ENCODE measurements around the gene EEF2. TPM values are rescaled to one million over a fixed set of nuclear protein-coding genes. Genes with fewer than 3 reads are reported as not detected.

EEF2 gene
- total and polyA plus RNA-seq, 12 donors, result 752 to 3,482 (median 2,119) TPM

- Histone ChIP-seq H3K4me1 (replicated peaks in 1 of 2) (peaks cover 8 to 10% of the 10 kb centered on the region in 2 donors), H3K27ac (peak overlapping the region in 2 of 5 donors; percentile 84 to 86), H3K4me3 (no peak overlapping the region), H3K27me3 (no peaks in the 10 kb centered on the region), H3K9me3 (replicated peaks in 1 of 3) (no peaks in the 10 kb centered on the region), H3K36me3 (replicated peaks in 1 of 2) (peaks cover 0 to 48% of the 10 kb centered on the region in 2 donors)
- 84 to 88% (median 87%) methylated on average over 25 to 63 of the region's 63 CpGs for WGBS, 4 donors
- intact Hi-C loops (cut with DNase I), result no loop called here
- no peak for DNase-seq
- TF ChIP-seq CTCF (IDR thresholded peaks at IDR 0.05) (no peak), POLR2A (IDR thresholded peaks at IDR 0.05) (no peak)
Observed at GRCh38 chr19:4033028-4033956, 48.0 kb upstream of the EEF2 start.

- intact Hi-C loops (cut with DNase I), result no loop called here
- Histone ChIP-seq H3K36me3 (replicated peaks in 1 of 2) (peaks cover 0 to 42% of the 10 kb centered on the region in 2 donors), H3K4me3 (no peak overlapping the region), H3K4me1 (replicated peaks in 1 of 2) (peaks cover 8 to 10% of the 10 kb centered on the region in 2 donors), H3K27me3 (no peaks in the 10 kb centered on the region), H3K9me3 (replicated peaks in 1 of 3) (no peaks in the 10 kb centered on the region), H3K27ac (peak overlapping the region in 3 of 5 donors; percentile 16 to 86 (median 84))
- TF ChIP-seq POLR2A (IDR thresholded peaks at IDR 0.05) (no peak), CTCF (IDR thresholded peaks at IDR 0.05) (no peak)
- 32 to 49% (median 37%) methylated on average over 8 to 16 of the region's 16 CpGs for WGBS, 4 donors
- DNase-seq, result peak in 6 of 7 donors; percentile 84 to 92 (median 88)
Observed at GRCh38 chr19:4032436-4032835, 47.2 kb upstream of the EEF2 start.

- H3K4me1 ChIP-seq (replicated peaks in 1 of 2), result peaks cover 8 to 10% of the 10 kb centered on the region in 2 donors
- H3K27ac ChIP-seq, result peak overlapping the region in 1 of 5 donors; percentile 86
- H3K9me3 ChIP-seq (replicated peaks in 1 of 3), result no peaks in the 10 kb centered on the region
- no peaks in the 10 kb centered on the region for H3K27me3 ChIP-seq
- no peak for DNase-seq
- no peak overlapping the region for H3K4me3 ChIP-seq
- 60 to 100% (median 74%) methylated on average over 2 to 11 of the region's 11 CpGs for WGBS, 4 donors
- intact Hi-C loops (cut with DNase I), result no loop called here
- peaks cover 0 to 34% of the 10 kb centered on the region in 2 donors for H3K36me3 ChIP-seq (replicated peaks in 1 of 2)
- TF ChIP-seq POLR2A (IDR thresholded peaks at IDR 0.05) (no peak), CTCF (IDR thresholded peaks at IDR 0.05) (no peak)
Observed at GRCh38 chr19:4031420-4031819, 46.2 kb upstream of the EEF2 start.

GRCh38 chr19:4030981-4031380, 45.7 kb upstream of the EEF2 start:
- Histone ChIP-seq H3K4me1 (replicated peaks in 1 of 2) (peaks cover 8 to 10% of the 10 kb centered on the region in 2 donors), H3K4me3 (no peak overlapping the region), H3K9me3 (replicated peaks in 1 of 3) (no peaks in the 10 kb centered on the region), H3K36me3 (replicated peaks in 1 of 2) (peaks cover 0 to 34% of the 10 kb centered on the region in 2 donors), H3K27ac (no peak overlapping the region), H3K27me3 (no peaks in the 10 kb centered on the region)
- WGBS, 4 donors, result 79 to 84% (median 80%) methylated on average over 9 of the region's 9 CpGs; no CpG with 5 or more reads in 1 of the 4 donors
- DNase-seq, result no peak
- no peak for TF ChIP-seq POLR2A (IDR thresholded peaks at IDR 0.05)
- no peak for TF ChIP-seq CTCF (IDR thresholded peaks at IDR 0.05)
- intact Hi-C loops (cut with DNase I), result no loop called here

All from adrenal gland (tissue), 12 donors.